GM23338 (cell line): ENCODE data around the gene SLC9A1.

ENCODE experiments used
- JUNB ChIP-seq: IDR thresholded peaks from one replicate; pipeline ENCODE4 v1.6.1; 2016; ENCODE audit warnings: antibody characterized with exemption; ENCODE audit not compliant: unreplicated experiment
- POLR2AphosphoS5 ChIP-seq: IDR thresholded peaks from 2 replicates; pipeline ENCODE4 v1.6.1; 2016; ENCODE audit warnings: antibody characterized with exemption, low read depth

GRCh38 chr1:27179979-27180378, 25.1 kb upstream of the SLC9A1 start:
- TF ChIP-seq POLR2AphosphoS5 (no peak), JUNB (no peak)
